ENCODE measurements around the gene LINGO1.
A peak's percentile ranks its signal among the peaks of the same experiment; 100 is the strongest.

The LINGO1 gene

GRCh38 chr15:77654975-77655374 lies 22.3 kb upstream of the LINGO1 start:
- no peak for DNase-seq

- no peak for DNase-seq
Observed at GRCh38 chr15:77653832-77654480, 21.2 kb upstream of the LINGO1 start.

DNA sequence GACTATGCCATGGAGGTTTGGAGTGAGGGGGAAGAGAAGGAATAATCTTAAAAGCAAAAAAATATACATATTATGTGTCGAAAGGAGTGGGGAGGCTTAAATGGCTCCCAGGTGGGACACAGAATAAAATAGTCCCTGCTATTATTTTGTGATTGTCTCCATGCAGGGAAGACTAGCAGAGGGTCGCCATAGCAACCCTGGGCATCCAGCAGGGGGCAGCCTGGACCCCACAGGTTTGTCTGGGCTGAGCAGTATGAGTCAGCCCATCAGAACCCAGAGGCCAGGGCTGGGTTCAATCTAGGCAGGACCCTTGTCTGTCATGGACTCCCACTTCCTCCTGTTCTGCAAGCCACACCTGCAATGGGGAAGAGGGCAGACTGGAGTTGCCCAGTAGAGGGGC lies 17.6 kb upstream of the LINGO1 start:
- DNase-seq: no peak

DNA sequence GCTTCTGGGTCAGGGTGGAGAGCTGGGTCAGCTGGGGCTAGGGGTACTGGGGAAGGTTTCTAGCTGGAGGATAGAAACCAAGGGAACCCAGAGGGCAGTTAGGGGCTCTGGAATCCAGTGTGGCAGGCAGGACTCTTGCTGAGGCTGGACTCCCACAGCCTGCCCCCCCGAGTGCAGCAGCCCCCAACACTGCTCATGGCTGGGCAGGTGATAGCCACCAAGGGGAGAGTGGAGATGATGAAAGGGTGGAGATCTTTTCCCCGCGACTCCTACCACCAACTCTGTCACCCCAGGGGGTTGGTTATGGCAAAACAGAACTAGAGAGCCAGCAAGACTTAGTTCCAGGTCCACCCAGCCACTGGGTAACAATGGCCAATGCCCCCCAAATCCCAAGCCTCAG lies 16.9 kb upstream of the LINGO1 start:
- no peak for DNase-seq

- DNase-seq: no peak
Observed at GRCh38 chr15:77649017-77649416, 16.3 kb upstream of the LINGO1 start.

- no peak for DNase-seq
Observed at GRCh38 chr15:77647961-77648360, 15.2 kb upstream of the LINGO1 start.

- DNase-seq: no peak
Observed at GRCh38 chr15:77646104-77646694, 13.5 kb upstream of the LINGO1 start.

- DNase-seq: no peak
Observed at GRCh38 chr15:77645602-77646001, 12.9 kb upstream of the LINGO1 start.

DNA sequence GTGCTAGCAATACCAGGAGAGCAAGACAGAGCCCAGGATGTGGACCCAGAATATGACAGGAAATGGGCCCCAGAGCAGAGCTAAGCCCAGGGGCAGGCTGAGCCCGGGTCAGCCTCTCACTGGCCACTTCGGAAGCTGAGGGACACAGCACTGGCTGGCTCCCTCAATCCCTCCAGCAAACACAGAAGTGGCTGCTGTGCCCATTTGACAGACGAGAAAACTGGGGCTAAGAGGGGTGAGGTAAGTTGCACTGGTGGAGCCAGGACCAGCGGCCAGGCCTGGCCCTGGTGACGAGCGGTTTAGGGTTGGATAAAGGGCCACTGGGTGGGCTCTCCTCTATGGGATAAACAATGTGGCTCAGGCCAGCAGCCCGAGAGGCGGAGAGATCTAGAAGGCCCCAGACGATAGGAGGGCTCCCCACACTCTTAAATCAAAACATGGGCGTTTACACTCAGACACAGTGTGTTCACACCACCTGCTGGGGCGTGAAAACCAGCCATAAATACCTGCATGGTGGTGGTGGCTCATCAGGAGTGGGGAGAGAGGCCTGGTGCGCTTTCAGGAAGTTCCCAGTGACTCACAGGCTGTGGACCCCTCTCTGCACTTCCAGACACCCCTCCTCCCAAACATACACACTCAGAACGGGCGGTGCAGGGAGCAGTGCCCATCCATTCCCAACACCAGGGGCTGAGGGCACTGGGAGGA lies 12.0 kb upstream of the LINGO1 start:
- no peak for DNase-seq

DNA sequence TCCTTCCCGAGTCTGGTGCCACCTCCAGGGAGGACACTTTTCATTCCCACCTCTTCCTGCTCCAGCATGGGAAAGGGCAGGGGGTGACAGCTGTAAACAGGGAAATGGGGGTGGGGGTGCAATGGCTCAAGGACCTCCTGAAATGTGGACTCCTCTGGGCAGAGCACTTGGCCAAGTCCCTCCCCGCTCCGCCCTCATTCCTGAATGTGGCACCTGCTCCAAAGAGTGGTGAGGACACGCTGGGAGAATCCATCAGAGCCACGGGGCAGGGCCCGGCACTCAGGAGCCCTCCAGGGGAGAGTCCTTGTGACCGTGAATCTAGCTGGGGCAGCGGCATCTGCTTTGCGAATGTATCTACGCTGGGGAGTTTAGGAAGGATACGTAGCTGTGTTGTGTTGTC lies 11.1 kb upstream of the LINGO1 start:
- no peak for DNase-seq

- DNase-seq: no peak
Observed at GRCh38 chr15:77642793-77643430, 10.2 kb upstream of the LINGO1 start.

GRCh38 chr15:77641999-77642398 lies 9.3 kb upstream of the LINGO1 start:
- DNase-seq: no peak

DNA sequence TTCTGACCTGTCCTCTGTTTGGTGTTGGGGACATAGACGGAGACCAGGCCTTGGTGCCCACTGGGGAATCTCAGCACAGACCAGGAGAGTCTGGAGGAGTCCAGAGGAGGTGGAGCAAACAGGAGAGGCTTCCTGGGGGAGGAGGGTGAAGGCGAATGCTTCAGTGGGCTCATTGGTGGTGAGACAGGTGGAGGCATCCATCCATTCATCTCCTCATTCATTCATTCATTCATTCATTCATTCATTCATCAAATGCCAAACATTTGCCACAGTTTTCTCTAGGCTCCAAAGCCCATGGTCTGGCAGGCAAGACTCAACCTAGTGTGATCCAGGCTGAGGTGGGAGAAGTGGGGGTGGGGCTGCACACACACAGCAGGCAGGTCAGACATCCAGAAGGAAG lies 7.9 kb upstream of the LINGO1 start:
- no peak for DNase-seq

DNA sequence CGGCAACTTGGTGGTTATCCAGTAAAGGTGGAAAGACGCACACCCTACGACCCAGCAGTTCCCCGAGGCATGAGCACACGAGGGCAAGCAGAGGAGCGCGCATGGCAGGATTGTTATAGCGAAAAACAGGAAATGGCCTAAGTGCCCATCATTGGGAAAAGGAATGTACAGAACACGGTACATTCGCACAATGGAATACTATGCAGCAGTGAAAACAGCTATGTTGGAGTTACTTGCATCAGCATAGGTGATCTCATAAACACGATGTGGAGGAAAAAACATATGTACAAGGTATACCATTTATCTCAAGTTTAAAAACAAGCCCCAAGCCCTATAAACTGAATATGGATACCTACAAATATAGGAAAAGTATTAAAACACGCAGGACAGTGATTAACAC lies 6.7 kb upstream of the LINGO1 start:
- no peak for DNase-seq

DNA sequence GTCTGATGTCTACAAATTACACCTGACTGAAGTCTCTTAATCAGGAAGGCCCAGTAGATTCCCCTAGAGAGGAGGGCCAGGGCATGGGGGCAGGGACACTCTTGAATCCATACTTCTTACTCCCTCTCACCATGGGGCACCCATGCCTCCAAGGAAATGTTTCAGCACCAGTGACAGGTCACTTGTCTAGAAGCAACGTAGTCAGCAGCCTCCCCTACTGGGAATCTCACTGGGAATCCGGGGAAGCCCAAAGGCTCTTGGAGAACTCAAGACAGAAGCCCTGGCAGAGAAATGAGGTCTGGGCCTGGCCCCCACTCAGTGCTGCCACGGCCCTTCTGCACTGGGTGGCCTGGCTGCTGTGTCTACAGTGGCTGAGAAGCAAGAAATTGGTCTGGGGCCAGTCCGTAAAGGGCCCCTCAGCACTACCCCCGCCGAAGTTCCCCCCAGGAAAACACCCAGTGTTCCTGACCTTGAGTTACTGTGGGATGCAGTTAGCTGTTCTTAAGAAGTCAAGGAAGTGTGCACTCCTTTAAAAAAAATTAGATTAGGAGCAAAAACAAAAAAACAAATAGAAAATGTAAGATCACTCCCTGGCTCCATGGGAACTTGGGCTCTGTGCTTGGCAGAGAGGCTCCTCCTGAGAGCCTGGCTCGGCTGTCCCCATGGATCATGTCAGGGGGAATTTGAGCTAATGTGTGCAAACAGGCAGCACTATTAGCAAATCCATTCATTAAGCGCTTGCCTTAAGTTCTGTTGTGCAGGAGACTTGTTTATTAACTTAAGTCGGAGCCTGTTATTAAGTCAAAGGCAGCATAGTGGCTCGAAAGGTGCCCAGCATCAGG lies 5.4 kb upstream of the LINGO1 start:
- DNase-seq: no peak

DNA sequence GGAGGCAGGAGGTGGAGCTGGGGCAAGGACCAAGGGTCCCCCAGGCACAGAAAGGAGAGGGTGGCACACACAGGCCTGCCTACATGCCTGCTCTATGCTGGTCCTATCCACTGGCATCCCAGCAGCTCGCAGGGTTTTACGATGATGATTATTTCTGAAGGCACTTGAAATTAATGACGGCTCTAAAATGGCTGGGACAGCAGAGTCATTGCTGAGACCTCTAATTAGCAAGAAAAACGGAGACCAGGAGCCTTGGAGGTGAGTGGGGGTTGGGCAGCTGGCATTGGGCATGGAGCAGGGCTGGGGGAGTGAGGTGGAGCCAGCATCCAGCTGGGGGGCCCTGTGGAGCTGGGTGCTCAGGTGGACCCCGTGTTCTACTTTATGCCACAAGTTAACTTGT lies 3.5 kb upstream of the LINGO1 start:
- DNase-seq: no peak

GRCh38 chr15:77634266-77634962 lies 1.7 kb upstream of the LINGO1 start:
- DNase-seq: no peak

DNA sequence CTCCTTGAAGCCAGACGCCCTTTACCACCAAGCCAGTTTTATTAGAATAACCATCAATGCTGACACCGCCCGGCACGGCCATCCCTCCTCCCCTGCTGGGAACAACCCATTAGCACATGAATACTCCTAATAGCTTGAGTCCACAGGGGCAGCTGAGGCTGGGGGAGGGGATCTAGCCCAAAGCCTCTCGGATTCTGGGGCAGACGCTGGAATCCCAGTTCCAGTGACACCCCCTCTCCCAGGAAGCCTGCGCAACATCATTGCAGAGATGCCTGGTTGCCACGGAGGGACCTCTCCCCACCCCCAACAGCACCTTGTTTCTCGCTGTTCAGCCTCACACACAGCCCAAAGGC lies 1.2 kb upstream of the LINGO1 start:
- no peak for DNase-seq

- peak; percentile 24 for DNase-seq
Observed at GRCh38 chr15:77633134-77633912, 611 bp upstream of the LINGO1 start.

DNA sequence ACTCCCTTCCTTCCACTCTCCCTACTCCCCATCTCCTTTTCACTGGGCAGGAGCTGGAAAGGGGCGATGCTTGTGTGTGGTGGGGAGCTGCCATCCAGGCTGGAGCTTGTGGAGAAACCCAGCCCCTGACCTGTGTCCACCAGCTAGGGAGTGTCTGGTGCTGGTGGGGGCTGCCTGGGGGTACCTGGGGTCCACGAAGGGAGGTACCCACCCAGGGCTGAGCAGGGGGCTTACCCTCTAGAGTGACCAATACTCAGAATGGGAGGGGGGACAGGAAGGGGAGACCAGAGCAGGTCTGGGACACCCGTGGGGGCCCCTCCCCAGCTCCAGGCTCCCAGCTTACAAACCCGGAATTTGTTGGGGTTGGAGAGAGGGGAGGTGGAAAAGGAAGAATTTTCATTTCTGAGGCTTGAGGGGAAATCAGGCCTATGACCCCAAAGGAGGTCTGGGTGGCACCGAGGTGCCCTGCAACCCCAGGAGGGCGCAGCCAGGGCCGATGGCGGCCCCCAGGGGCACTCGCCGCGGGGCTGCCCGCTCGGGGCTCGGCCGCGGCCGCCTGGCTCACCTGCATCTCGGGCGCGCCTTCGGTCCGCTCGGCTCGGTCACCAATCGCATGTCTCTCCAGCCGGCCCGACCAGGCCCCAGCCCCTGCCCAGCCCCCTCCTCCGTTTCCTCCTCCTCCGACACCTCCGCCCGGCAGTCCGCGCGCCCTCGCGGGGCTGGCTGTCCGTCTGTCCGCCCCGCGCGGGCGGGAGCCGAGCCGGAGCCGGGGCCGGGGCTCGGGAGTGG lies 773 bp downstream of the LINGO1 start:
- DNase-seq: no peak

Data from NCI-H446 treated with DMSO at 0.1 percent for 48 hours (cell line).